Activated gamma-delta T cell (primary cell): ENCODE data around the gene SIPA1L3.

Experiments used
- DNase-seq: peaks from one replicate; lab custom pipeline; 2025; lab: John Stamatoyannopoulos, UW

SIPA1L3 gene

GRCh38 chr19:38105574-38105973 is 198.6 kb downstream of the SIPA1L3 start:
- DNase-seq, result no peak

GRCh38 chr19:38107129-38107528 is 200.1 kb downstream of the SIPA1L3 start:
- DNase-seq, result no peak

DNA sequence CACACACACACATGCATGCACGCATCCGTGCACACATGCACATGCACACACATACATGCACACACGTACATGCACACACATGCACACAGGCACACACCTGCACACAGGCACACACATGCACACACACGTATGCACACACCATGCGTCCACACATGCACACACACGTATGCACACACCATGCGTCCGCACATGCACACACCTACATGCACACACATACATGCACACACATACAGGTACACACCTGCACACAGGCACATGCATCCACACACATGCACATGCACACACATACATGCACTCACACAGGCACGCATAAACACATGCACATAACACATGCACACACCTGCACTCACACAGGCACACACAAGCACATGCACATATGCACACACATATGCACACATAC is 204.9 kb downstream of the SIPA1L3 start:
- DNase-seq, result no peak

- DNase-seq, result no peak
Measured at GRCh38 chr19:38114651-38115050, 207.6 kb downstream of the SIPA1L3 start.

DNA sequence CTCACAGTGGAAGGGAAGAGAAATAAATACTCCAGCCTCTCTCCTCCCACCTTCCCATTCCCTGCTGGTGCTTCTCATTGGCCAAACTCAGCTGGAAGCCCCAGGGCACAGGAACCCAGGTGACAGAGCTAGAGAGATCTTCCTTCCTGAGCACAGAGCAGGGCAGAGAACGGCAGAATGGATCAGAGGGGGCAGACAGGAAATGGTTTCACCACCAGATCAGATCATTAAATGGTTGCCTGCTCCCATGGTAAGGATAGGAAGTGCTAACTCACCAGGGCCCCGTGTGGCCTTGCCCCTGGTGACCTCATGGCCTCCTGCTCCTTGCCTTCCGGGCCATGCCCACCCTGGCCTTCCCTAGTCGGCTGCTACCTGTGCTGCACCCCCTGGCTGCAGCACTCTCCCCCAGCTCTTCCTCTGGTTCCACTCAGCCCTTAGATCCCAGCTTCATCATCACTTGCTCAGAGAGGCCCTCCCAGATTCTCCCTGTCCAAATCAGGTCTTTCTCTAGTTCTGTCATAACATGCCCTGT is 208.3 kb downstream of the SIPA1L3 start:
- DNase-seq, result no peak

- DNase-seq, result no peak
Measured at GRCh38 chr19:38118176-38118575, 211.2 kb downstream of the SIPA1L3 start.

DNA sequence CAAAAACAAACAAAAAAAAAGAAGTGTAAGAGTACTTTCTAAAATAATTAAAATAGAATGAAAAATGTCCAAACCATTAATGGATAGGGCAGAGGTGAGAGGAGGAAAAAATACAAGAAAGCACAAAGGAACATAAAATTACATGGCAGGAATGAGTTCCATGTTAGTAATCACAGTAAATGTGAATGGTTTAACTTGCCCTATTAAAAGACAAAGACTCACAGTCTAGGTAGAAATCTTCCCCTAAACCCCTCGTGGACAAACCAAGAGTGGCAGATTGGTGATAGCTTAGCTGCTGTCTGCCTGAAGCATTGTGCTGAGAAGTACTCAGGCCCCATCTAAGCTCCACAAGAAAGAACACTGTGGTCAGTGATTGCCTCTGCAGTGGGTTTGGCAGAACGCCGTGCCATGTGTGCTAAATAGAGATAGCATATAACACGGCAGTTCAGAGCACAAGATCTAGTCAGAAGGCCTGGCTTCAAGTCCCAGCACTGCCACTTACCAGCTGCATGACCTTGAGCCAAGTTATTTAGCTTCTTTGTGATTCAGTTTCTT is 213.5 kb downstream of the SIPA1L3 start:
- DNase-seq, result no peak

DNA sequence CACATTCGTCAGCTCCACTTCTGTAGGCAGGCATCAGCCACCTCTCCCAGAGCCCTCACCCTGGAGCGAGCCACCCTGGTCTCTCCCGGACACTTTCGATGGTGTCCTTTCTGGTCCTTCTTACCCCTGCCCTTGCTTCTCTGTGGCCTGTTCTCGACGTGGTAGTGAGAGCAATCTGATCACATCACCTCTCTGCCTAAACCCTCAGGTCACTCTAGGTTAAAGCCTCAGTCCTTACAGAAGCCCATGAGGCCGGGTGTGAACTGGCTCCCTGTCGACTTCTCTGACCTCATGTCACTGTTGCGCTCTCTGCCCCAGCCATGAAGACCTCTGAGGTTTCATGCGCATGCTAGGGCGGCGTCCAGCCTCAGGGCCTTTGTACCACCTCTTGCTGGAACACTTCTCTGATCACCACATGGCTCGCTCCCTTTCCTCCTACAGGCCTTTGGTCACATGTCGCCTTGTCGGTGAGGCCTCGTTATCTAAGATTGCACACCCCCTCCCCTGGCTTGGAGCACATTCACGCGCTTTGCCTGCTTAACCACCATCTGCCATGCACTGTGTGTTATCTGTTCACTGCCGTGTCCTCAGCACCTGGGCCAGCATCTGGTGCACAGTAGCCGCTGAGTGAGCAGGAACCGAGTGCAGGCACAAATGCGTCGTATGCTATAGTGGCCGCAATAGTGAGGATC is 215.5 kb downstream of the SIPA1L3 start:
- DNase-seq, result no peak

DNA sequence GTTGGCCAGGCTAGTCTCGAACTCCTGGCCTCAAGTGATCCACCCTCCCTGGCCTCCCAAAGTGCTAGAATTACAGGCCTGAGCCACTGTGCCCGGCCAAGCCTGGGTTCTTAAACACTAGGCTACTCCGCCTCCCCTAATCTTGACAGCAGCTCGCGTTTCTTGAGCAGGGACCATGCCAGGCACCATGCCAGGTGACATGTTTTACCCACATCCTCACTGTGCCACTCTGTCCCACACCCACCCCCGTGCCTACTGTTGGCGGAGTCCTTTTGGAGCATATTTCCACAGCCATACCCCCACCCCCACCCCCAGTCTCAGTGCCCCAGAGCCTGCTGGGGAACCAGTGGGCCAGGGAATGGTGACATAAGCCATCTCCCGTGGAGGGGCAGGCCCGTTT is 218.2 kb downstream of the SIPA1L3 start:
- DNase-seq, result no peak

DNA sequence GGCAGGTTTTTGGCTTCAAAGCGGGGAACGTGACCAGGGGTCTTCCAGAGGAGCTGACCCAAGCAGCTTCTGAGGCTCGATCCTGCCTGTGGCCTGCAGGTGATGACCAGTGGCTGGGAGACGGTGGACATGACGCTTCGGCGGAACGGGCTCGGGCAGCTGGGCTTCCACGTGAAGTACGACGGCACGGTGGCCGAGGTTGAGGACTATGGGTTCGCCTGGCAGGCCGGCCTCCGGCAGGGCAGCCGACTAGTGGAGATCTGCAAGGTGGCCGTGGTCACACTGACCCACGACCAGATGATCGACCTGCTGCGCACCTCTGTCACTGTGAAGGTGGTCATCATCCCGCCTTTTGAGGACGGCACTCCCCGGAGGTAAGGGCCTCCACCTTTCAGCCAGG is 223.4 kb downstream of the SIPA1L3 start:
- no peak for DNase-seq

DNA sequence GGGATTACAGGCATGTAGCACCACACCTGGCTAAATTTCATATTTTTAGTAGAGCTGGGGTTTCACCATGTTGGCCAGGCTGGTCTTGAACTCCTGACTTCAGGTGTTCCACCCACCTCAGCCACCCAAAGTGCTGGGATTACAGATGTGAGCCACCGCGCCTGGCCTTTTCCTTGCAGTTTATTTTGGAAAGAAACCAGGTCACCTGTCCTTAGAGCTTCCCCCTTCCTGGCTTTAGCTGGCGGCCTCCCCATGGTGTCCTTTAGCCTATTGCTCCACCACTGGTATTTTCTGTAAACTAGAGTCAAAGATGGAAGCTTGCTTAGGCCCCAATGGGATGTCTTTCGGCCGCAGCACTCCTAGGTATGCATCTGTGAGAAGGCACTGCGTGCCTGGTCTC is 225.8 kb downstream of the SIPA1L3 start:
- DNase-seq, result no peak

DNA sequence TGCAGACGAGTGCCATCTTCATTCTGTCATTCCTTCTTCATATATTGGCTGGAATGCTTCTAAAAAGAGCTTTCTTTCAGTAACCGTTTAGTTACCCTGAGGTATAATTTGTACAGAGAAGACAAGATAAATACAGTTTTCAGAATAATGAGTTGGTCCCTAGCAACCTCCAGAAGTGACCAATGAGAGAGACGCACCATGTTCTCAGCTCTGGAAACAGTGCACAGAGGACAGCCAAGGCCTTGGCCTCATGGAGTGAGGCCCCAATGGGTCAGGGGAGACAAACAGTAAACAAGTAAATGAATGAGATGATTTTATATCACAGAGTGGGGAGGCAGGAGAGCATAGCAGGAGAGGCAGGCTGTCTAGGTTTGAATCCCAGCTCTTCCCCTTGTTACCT is 226.3 kb downstream of the SIPA1L3 start:
- no peak for DNase-seq

DNA sequence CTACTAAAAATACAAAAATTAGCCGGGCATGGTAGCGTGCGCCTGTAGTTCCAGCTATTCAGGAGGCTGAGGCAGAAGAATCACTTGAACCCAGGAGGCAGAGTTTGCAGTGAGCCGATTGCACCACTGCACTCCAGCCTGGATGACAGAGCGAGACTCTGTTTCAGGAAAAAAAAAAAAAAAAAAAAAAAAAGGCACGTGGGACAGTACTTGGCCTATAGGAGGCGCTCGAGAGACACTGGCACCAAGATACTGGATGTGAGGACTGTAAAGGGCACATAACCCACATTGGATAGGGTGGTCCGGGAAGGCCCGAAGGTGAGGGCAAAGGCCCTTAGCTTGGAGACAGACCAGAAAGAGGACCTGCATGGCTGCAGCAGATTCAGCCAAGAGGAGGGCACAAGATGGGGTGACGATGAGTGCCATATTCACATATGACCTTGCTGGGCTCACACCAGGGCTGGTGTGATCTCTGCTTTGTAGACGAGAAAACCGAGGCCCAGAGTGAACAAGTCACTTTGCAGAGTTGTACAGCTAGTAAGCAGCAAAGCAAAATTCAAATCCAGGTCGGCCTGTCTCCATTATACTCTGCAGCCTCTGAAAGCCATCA is 227.6 kb downstream of the SIPA1L3 start:
- no peak for DNase-seq

- no peak for DNase-seq
Measured at GRCh38 chr19:38135150-38135998, 228.4 kb downstream of the SIPA1L3 start.

GRCh38 chr19:38139122-38139521 is 232.1 kb downstream of the SIPA1L3 start:
- no peak for DNase-seq

- no peak for DNase-seq
Measured at GRCh38 chr19:38141108-38141507, 234.1 kb downstream of the SIPA1L3 start.

- no peak for DNase-seq
Measured at GRCh38 chr19:38142176-38143035, 235.4 kb downstream of the SIPA1L3 start.

DNA sequence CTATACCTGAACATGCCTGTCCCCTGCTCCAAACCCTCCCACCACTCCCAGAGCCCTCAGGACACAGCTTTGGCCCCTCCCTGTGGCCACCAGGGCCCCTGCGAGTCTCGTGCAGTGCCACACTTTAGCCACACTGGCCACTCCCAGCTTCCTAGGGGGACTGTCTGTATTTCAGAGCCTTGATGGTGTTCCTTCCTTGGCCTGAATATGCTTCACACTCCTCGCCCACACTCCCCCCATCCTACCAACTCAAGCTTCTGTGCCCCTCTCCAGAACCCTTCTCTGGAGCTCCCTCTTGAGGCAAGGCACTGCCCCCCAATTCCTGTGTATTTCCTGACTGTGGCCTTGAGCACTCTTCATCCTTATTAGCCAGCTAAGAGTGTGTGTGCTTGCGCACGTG is 236.8 kb downstream of the SIPA1L3 start:
- DNase-seq, result no peak

- no peak for DNase-seq
Measured at GRCh38 chr19:38144667-38145066, 237.7 kb downstream of the SIPA1L3 start.

DNA sequence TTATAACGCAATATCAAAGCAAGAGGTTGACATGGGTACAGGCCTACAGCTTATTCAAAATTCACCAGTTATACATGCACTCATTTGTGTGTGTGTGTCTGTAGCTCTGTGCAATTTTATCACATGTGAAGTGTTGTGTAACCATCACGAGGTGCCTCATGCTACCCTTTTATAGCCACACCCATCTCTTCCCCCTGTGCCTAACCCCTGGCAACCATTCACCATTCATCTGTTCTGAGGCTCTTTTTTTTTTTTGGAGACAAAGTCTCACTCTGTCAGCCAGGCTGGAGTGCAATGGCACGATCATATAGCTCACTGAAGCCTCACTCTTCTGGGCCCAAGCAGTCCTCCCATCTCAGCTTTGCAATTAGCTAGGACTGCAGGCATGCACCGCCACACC is 238.6 kb downstream of the SIPA1L3 start:
- DNase-seq, result no peak

DNA sequence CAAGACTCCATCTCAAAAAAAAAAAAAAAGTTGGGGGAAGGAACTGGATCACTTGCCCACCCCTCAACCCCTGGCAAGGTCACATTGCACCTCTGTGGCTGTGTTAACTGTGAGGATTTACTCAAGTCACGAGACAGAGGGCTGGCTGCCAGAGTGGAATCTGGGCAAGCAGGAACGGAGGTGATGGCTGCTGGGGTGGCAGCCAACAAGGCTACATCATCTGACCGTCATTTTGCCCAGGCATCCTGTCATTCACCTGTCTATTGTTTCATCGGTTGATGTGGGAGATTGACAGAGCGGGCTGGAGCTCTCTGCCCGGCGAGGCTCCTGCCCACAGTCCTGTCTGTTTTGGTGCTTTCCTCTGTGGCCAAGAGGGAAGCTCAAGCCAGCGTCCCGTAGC is 241.3 kb downstream of the SIPA1L3 start:
- DNase-seq, result no peak
